ENCODE data around the gene PLB1.

PLB1 gene

GRCh38 chr2:28581312-28581711 is 85.5 kb downstream of the PLB1 start:
- H3K4me3 ChIP-seq (ENCODE audit: low read depth, low read length) = no peak overlapping the region
- no peak for TF ChIP-seq CTCF (IDR thresholded peaks at IDR 0.05)
- H3K27ac ChIP-seq = no peak overlapping the region
- H3K36me3 ChIP-seq (ENCODE audit: control insufficient read depth, insufficient read depth, low read length) = no peaks in the 10 kb centered on the region
- no peak overlapping the region for H3K9ac ChIP-seq
- no peak overlapping the region for H2AFZ ChIP-seq
- H3K9me3 ChIP-seq (ENCODE audit: control insufficient read depth, low read length) = no peaks in the 10 kb centered on the region
- peaks cover 6% of the 10 kb centered on the region for H3K4me1 ChIP-seq
- H3K79me2 ChIP-seq = no peaks in the 10 kb centered on the region
- no peaks in the 10 kb centered on the region for H3K27me3 ChIP-seq (ENCODE audit: control insufficient read depth, insufficient read depth, low read length)
- no peak overlapping the region for H3K4me2 ChIP-seq (ENCODE audit: low read length)

- H2AFZ ChIP-seq = no peak overlapping the region
- no peaks in the 10 kb centered on the region for H3K79me2 ChIP-seq
- no peaks in the 10 kb centered on the region for H3K36me3 ChIP-seq (ENCODE audit: control insufficient read depth, insufficient read depth, low read length)
- H3K27ac ChIP-seq = no peak overlapping the region
- H3K4me2 ChIP-seq (ENCODE audit: low read length) = no peak overlapping the region
- H3K27me3 ChIP-seq (ENCODE audit: control insufficient read depth, insufficient read depth, low read length) = no peaks in the 10 kb centered on the region
- peaks cover 6% of the 10 kb centered on the region for H3K4me1 ChIP-seq
- no peaks in the 10 kb centered on the region for H3K9me3 ChIP-seq (ENCODE audit: control insufficient read depth, low read length)
- H3K9ac ChIP-seq = no peak overlapping the region
- no peak overlapping the region for H3K4me3 ChIP-seq (ENCODE audit: low read depth, low read length)
- TF ChIP-seq CTCF (IDR thresholded peaks at IDR 0.05) = no peak
Observed at GRCh38 chr2:28582152-28582551, 86.3 kb downstream of the PLB1 start.

GRCh38 chr2:28582595-28582994 is 86.7 kb downstream of the PLB1 start:
- Histone ChIP-seq H3K27ac (no peak overlapping the region), H3K4me1 (peaks cover 6% of the 10 kb centered on the region), H3K27me3 (ENCODE audit: control insufficient read depth, insufficient read depth, low read length) (no peaks in the 10 kb centered on the region), H3K4me2 (ENCODE audit: low read length) (no peak overlapping the region), H3K9ac (no peak overlapping the region), H2AFZ (no peak overlapping the region), H3K9me3 (ENCODE audit: control insufficient read depth, low read length) (no peaks in the 10 kb centered on the region), H3K36me3 (ENCODE audit: control insufficient read depth, insufficient read depth, low read length) (no peaks in the 10 kb centered on the region), H3K79me2 (no peaks in the 10 kb centered on the region), H3K4me3 (ENCODE audit: low read depth, low read length) (no peak overlapping the region)
- no peak for TF ChIP-seq CTCF (IDR thresholded peaks at IDR 0.05)

- Histone ChIP-seq H3K4me3 (ENCODE audit: low read depth, low read length) (no peak overlapping the region), H3K9ac (no peak overlapping the region)
- no peak for TF ChIP-seq CTCF (IDR thresholded peaks at IDR 0.05)
Observed at GRCh38 chr2:28583899-28584553, 88.2 kb downstream of the PLB1 start.

GRCh38 chr2:28586867-28587266 is 91.0 kb downstream of the PLB1 start:
- no peak for TF ChIP-seq CTCF (IDR thresholded peaks at IDR 0.05)
- Histone ChIP-seq H3K79me2 (no peaks in the 10 kb centered on the region), H3K27me3 (ENCODE audit: control insufficient read depth, insufficient read depth, low read length) (no peaks in the 10 kb centered on the region), H3K27ac (no peak overlapping the region), H2AFZ (no peak overlapping the region), H3K36me3 (ENCODE audit: control insufficient read depth, insufficient read depth, low read length) (no peaks in the 10 kb centered on the region), H3K4me2 (ENCODE audit: low read length) (no peak overlapping the region), H3K4me1 (peaks cover 6% of the 10 kb centered on the region), H3K9ac (no peak overlapping the region), H3K4me3 (ENCODE audit: low read depth, low read length) (no peak overlapping the region), H3K9me3 (ENCODE audit: control insufficient read depth, low read length) (no peaks in the 10 kb centered on the region)

More at GRCh38 chr2:28583899-28584553, 88.2 kb downstream of the PLB1 start:
- Histone ChIP-seq H3K27ac (peak overlapping the region; percentile 54), H3K4me1 (peaks cover 6% of the 10 kb centered on the region), H3K79me2 (no peaks in the 10 kb centered on the region), H2AFZ (peak overlapping the region; percentile 76), H3K36me3 (ENCODE audit: control insufficient read depth, insufficient read depth, low read length) (no peaks in the 10 kb centered on the region), H3K4me2 (ENCODE audit: low read length) (no peak overlapping the region), H3K9me3 (ENCODE audit: control insufficient read depth, low read length) (no peaks in the 10 kb centered on the region), H3K27me3 (ENCODE audit: control insufficient read depth, insufficient read depth, low read length) (no peaks in the 10 kb centered on the region)

Measured in parathyroid adenoma (tissue), 2 donors.